ENCODE measurements around the gene MYOG.

Gene MYOG

DNA sequence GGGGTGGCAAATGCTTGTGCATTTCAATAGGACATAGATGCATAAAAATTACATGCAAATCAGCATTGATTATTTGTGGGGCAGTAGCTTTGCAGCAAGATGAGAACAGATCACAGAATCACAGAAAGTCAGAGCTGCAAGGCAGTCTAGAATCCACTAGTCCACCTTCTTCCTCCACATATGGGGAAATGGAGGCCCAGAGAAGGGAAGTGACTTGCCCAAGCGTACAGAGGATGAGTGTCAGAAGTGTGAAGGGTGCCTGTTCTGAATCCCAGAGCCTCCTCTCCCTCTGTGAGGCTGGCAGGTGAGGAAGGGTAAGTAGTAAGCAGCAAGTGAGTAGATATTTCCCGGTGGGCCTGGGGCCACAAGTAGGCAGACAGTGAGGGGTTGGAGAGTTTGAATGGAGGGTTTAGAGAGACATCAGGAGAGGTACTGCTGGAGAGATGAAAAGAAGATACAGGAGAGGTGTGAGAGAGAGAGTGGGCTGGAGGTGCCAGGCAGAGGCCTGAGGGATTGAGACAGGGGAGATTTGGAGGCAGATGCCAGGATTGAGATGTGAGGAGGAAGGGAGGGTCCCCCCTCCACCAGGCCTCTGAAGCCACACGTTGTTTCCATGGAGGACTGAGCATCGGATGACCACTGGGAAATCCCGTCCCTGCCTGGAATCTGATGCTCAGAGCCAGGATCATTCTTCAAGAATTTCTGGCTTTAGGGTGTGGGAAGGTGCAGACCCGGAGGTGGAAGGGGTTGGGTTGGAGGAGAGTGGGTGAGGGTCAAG lies 4.8 kb upstream of the MYOG start:
- DNase-seq, result peak; percentile 34

GRCh38 chr1:203089651-203090045 lies 3.8 kb upstream of the MYOG start:
- DNase-seq, result no peak

DNA sequence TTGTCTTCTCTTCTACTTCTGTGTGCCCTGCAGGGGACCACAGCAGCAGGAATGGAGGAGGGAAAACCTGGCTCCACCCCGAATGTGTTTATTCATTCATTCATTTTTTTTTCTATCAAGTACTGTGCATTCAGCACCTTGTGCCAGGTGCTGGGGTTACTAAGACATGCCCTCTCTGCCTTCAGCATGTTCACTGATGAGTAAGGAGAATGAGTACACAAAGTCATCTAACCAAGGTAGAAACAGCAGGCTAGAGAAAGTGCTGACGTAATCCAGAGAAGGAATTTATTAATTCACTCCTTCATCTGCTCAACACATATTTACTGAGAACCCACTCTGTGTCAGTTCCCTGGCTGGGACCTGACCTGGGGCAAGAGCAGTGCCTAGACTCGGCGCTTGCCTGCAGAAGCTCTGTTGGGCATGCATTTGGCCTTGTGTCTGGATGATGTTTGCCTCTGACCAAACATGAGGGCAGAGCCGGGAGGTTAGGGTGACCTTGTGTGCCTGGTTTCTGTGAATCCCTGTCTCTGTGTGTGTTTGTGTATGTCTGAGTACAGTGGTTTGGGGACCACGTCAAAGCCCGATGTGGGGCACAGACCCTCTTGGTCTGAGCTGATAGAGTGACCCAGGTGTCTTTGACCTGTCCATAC lies 3.3 kb upstream of the MYOG start:
- DNase-seq, result no peak

GRCh38 chr1:203088441-203088840 lies 2.6 kb upstream of the MYOG start:
- DNase-seq, result no peak

- no peak for DNase-seq
Observed at GRCh38 chr1:203086992-203087763, 1.4 kb upstream of the MYOG start.

GRCh38 chr1:203084588-203085527 lies 954 bp downstream of the MYOG start:
- DNase-seq, result no peak

GRCh38 chr1:203083463-203083921 lies 2.3 kb downstream of the MYOG start:
- DNase-seq, result no peak

- DNase-seq, result no peak
Observed at GRCh38 chr1:203082571-203083462, 3.0 kb downstream of the MYOG start.

DNA sequence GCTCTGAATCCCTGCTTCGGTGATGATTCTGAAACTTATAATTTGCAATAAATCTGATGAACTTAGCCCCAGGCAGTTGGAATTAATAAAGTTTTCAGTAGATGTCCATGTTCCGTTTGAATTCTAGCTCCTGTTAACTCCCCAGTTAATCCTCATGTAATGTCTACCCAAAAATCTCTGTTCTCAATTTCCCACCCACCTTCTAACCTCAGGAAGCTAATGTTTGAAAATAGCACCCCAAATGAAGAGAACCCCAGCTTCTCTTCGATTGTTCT lies 3.6 kb downstream of the MYOG start:
- no peak for DNase-seq

- no peak for DNase-seq
Observed at GRCh38 chr1:203081465-203082230, 4.2 kb downstream of the MYOG start.

DNA sequence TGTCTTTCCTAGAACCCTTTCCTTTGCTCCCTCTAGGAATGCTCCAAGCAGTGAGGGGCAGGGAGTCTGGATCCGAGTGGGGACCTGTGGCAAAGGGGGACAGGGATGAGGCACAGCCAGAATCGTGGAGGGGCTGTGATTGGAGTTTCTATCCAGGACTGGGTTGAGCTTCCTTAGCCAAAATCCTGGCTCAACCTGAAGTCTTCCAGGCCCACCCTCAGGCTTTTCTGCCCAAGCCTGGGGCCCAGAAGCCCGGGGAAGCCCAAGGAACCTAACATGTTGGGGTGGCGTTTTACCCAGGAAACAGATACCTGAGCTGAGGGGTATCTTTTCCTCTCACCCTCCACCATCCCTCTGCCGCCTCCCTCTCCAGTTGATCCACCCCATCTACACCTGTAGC lies 5.4 kb downstream of the MYOG start:
- DNase-seq, result no peak

- no peak for DNase-seq
Observed at GRCh38 chr1:203078478-203078877, 7.3 kb downstream of the MYOG start.

DNA sequence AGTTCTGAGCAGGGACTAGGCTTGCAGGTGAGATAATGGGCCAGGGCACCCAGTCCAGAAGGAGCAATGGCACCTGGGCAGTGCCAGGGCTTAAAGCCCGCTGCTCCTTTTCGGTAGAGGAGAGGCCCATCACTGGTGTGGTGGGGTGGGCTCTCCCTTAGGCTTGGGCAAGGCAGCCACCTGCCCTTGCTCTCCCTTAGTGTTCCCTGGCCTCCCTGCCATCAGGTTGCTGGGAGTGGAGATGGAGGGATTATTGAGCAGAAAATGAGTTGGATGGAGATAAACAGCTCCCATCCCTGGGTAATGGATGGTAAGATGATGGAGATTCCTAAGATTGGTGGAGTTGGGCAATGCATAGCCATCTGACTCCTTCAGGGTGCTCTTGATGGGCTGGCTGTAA lies 7.9 kb downstream of the MYOG start:
- DNase-seq, result no peak

DNA sequence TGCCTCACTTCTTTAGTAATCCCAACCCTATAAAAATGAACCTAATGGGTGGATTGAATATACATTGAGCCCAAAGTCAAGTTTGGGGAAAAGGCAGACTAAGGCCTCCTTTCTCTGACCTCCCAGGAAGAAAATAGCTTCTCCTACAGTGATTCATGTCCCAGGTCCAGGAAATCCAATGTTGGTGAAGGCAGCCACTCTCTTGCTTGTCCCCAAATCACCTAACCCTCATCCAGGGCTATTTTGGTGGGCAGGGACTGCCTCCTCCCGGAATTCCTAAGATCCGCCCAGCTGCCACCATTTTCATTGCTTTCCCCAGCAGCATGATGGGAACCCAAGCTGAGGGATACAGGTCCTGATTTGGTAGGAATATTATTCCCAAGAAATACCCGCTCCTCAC lies 8.4 kb downstream of the MYOG start:
- no peak for DNase-seq

DNA sequence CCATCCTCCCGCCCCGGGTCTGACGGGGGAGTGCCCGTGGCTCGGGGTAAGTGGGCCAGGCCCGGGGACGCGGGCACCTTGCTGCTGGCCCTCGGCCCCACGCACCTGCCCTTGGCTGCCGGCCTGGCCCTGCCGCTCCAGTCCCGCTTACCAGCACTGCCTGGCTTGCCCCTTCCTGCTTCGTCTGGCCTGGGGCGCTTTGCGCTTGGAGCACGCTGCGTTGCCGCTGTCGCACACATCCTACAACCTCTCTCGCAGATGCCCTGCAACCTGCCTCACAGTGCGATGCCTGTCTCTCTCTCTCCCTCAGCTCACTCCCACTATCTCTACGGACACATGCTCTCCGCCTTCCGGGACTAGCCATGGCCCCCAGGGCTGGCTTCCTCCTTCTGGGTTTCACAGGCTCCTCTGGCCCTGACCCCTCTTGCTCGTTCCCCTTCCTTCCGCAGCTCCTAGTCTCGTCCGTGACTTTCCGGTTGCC lies 9.7 kb downstream of the MYOG start:
- peak; percentile 55 for DNase-seq

- peak; percentile 23 for DNase-seq
Observed at GRCh38 chr1:203075236-203076030, 10.4 kb downstream of the MYOG start.

GRCh38 chr1:203074610-203075009 lies 11.2 kb downstream of the MYOG start:
- no peak for DNase-seq

DNA sequence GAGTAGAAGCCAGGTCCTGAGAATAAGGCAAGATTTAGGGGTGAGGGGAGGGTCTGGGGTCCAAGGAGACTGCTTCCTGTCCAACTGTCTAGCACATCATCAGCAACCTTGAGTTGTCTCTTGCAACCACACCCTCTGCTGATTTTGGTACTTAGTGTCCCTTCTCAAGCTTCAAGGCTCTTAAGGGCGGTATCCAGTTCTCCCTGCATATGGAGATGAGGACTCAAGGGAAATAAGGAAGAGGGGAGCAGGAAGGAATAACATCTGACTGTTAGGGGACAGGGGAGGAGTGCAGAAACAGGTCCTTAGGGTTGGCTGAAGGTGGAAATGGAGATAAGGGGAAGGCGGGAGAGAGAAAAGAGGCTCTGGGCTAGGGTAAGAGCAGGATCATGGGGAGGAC lies 12.3 kb downstream of the MYOG start:
- DNase-seq, result no peak

GRCh38 chr1:203072911-203073310 lies 12.9 kb downstream of the MYOG start:
- no peak for DNase-seq

DNA sequence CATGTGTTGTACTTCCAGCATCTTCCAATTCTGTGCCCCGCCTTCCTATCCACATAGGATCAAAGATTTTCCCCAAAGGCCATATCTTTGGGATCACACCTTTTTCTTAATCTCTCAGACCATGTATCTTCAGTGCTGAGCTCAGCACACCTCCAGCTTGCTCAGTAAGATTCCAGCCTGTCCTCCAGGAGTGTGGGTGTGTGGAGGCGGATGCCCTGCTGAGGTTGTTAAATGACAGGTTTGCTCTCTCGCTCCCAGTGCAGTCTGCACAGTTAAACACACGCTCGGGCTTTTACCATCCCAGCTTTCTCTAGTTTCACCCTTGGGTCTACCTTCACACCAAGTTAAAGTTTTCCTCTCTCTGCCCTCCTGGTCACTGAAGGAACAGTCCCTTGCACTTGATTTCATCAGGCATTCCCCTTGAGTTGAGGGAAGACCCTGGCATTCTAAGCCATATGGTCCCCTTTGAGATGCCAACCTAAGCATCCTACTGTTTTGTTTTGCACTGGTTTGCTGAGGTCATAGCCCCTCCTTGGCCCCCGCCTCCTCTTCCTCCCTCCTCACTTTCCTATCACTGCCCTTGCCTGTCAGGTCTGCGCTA lies 13.7 kb downstream of the MYOG start:
- no peak for DNase-seq
